ENCODE measurements around the gene CD47. TPM values are rescaled to one million over a fixed set of nuclear protein-coding genes. Genes with fewer than 3 reads are reported as not detected.

The CD47 gene
- total and polyA plus RNA-seq, 2 of the 13 experiments (the other 11 are each of a cell fraction or from before 2014, with no cell fraction given) = 3.3 to 6.5 TPM

DNA sequence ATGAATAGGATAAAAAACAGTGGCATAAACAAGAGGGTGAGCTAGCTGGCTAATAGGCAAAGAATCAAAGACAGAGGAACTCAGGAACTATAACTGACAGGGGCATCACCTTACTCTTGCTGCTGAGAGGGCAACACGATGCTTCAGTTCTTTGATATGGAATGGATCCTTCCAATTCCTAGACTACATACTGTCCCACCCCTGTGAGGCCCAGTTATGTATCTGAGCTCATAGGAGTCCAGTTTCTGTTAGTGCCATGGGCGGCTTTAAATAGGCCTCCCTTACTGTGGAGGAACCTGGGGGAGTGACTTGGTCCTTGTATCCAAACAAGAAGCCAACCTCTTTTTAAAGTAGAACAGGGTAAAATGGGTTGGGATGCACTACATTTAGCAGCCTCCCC is 37.3 kb downstream of the CD47 start:
- H4K20me1 ChIP-seq (ENCODE audit: insufficient read depth, low read length) = no peaks in the 10 kb centered on the region
- H3K27ac ChIP-seq (ENCODE audit: extremely low read length, insufficient read depth, low read length) = no peak overlapping the region
- POLR2A ChIA-PET = no interaction called here
- H3K4me3 ChIP-seq (replicated peaks in 1 of 3; ENCODE audit: insufficient read depth in 1 of 3, low read depth in 2 of 3, low read length in 3 of 3) = no peak overlapping the region
- in situ Hi-C loops (cut with HindIII; ENCODE audit: extremely low pct_ligation_motif_present, low pct_unique_long_range_greater_than_20kb) (no loop called here), intact Hi-C loops (cut with micrococcal nuclease; ENCODE audit: unreplicated experiment) (no loop called here)
- no peak overlapping the region for H3K9ac ChIP-seq (ENCODE audit: insufficient read depth, low read depth, low read length)
- H3K4me2 ChIP-seq (ENCODE audit: low read depth, low read length) = no peak overlapping the region
- DNase-seq (ENCODE audit: low spot score) (no peak), FAIRE-seq (no peak), ATAC-seq (no peak)
- CTCF ChIA-PET (ENCODE audit: low intra/inter-chr PET ratio, low total read pairs) = no interaction called here
- H2AFZ ChIP-seq (ENCODE audit: low read length) = no peak overlapping the region
- no peaks in the 10 kb centered on the region for H3K27me3 ChIP-seq (ENCODE audit: control insufficient read depth in 1 of 2, insufficient read depth in 2 of 2, low read length in 2 of 2)
- no peaks in the 10 kb centered on the region for H3K4me1 ChIP-seq (ENCODE audit: insufficient read depth, low read length)
- 29% methylated on average over 2 of the region's 2 CpGs for WGBS (ENCODE audit: low lambda C conversion rate)
- no TSS peak for BruUV-seq (replicated peaks)
- no peaks in the 10 kb centered on the region for H3K9me3 ChIP-seq (ENCODE audit: low read length)
- H3K36me3 ChIP-seq (replicated peaks in 1 of 2; ENCODE audit: control insufficient read depth in 1 of 2, insufficient read depth in 2 of 2, low read length in 2 of 2) = no peaks in the 10 kb centered on the region
- no peaks in the 10 kb centered on the region for H3K79me2 ChIP-seq (ENCODE audit: insufficient read depth, low read length)
- TF ChIP-seq ZNF781 (CRISPR knock-in tag; IDR thresholded peaks at IDR 0.05; ENCODE audit: borderline replicate concordance, not compliant biosample characterization) = no peak
- no peak for TF ChIP-seq MBD4 (IDR thresholded peaks at IDR 0.05; ENCODE audit: borderline replicate concordance, low read length)
- TF ChIP-seq SRSF1 (optimal IDR thresholded peaks at IDR 0.05; ENCODE audit: low read depth, low read length) = no peak
- TF ChIP-seq ZNF780A (CRISPR knock-in tag; IDR thresholded peaks at IDR 0.05) = no peak
- TF ChIP-seq, protein P1, sequence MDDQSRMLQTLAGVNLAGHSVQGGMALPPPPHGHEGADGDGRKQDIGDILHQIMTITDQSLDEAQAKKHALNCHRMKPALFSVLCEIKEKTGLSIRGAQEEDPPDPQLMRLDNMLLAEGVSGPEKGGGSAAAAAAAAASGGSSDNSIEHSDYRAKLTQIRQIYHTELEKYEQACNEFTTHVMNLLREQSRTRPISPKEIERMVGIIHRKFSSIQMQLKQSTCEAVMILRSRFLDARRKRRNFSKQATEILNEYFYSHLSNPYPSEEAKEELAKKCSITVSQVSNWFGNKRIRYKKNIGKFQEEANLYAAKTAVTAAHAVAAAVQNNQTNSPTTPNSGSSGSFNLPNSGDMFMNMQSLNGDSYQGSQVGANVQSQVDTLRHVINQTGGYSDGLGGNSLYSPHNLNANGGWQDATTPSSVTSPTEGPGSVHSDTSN (CRISPR knock-in tag; IDR thresholded peaks at IDR 0.05; ENCODE audit: borderline replicate concordance) = no peak
- no peak for TF ChIP-seq SSRP1 (CRISPR knock-in tag; IDR thresholded peaks at IDR 0.05)
- no peak for TF ChIP-seq THYN1 (CRISPR knock-in tag; IDR thresholded peaks at IDR 0.05; ENCODE audit: borderline replicate concordance, low read depth)
- TF ChIP-seq CREM (IDR thresholded peaks at IDR 0.05) = no peak
- TF ChIP-seq CREM (CRISPR knock-in tag; IDR thresholded peaks at IDR 0.05) = no peak
- no peak for TF ChIP-seq ZNF556 (CRISPR knock-in tag; IDR thresholded peaks at IDR 0.05; ENCODE audit: borderline replicate concordance)
- TF ChIP-seq IKZF5 (CRISPR knock-in tag; IDR thresholded peaks at IDR 0.05) = no peak
- TF ChIP-seq, protein P2, sequence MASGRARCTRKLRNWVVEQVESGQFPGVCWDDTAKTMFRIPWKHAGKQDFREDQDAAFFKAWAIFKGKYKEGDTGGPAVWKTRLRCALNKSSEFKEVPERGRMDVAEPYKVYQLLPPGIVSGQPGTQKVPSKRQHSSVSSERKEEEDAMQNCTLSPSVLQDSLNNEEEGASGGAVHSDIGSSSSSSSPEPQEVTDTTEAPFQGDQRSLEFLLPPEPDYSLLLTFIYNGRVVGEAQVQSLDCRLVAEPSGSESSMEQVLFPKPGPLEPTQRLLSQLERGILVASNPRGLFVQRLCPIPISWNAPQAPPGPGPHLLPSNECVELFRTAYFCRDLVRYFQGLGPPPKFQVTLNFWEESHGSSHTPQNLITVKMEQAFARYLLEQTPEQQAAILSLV (CRISPR knock-in tag; IDR thresholded peaks at IDR 0.05; ENCODE audit: borderline replicate concordance) = no peak
- TF ChIP-seq MAFF (IDR thresholded peaks at IDR 0.05; ENCODE audit: low read depth, low read length) = no peak
- TF ChIP-seq HDAC1 (CRISPR knock-in tag; IDR thresholded peaks at IDR 0.05) = no peak
- no peak for TF ChIP-seq MLLT10 (CRISPR knock-in tag; IDR thresholded peaks at IDR 0.05)
- no peak for TF ChIP-seq HNF1B (CRISPR knock-in tag; IDR thresholded peaks at IDR 0.05)
- no peak for TF ChIP-seq GZF1 (CRISPR knock-in tag; IDR thresholded peaks at IDR 0.05)
- TF ChIP-seq DBP (CRISPR knock-in tag; IDR thresholded peaks at IDR 0.05; ENCODE audit: not compliant biosample characterization) = no peak
